ENCODE results near the gene OR6N2.

DNA sequence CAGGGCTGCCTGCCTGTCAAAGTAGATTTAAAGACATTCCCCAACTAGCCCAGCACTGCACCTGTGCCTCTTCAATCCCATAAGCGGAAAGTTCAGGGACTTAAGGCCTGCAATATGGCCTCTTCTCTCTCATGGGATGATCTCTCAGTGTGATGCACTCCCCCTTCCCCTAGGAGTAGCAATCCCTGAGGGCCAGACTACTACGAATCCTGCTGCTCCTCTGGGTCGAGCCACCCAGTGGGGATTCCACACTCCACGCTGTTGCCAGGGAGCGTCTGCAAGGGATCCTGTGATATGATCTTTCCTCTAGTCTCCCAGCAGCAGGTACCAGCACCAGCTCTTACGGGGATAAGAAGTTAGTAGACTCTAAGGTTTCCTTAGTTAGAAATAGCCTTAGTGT lies 13.2 kb upstream of the OR6N2 start:
- no peak for TF ChIP-seq CTCF (conservative IDR thresholded peaks at IDR 0.05)
- TF ChIP-seq EZH2 (IDR thresholded peaks at IDR 0.05; ENCODE audit: low read depth) = no peak

Measured in PC-9 (cell line).